NCI-H1092 treated with DMSO at 0.1 percent for 48 hours (cell line): ENCODE measurements around the gene KIF26A.
A peak's percentile ranks its signal among the peaks of the same experiment; 100 is the strongest.

Source experiments
- DNase-seq: peaks from one replicate; lab custom pipeline; 2025; lab: John Stamatoyannopoulos, UW

The KIF26A gene

DNA sequence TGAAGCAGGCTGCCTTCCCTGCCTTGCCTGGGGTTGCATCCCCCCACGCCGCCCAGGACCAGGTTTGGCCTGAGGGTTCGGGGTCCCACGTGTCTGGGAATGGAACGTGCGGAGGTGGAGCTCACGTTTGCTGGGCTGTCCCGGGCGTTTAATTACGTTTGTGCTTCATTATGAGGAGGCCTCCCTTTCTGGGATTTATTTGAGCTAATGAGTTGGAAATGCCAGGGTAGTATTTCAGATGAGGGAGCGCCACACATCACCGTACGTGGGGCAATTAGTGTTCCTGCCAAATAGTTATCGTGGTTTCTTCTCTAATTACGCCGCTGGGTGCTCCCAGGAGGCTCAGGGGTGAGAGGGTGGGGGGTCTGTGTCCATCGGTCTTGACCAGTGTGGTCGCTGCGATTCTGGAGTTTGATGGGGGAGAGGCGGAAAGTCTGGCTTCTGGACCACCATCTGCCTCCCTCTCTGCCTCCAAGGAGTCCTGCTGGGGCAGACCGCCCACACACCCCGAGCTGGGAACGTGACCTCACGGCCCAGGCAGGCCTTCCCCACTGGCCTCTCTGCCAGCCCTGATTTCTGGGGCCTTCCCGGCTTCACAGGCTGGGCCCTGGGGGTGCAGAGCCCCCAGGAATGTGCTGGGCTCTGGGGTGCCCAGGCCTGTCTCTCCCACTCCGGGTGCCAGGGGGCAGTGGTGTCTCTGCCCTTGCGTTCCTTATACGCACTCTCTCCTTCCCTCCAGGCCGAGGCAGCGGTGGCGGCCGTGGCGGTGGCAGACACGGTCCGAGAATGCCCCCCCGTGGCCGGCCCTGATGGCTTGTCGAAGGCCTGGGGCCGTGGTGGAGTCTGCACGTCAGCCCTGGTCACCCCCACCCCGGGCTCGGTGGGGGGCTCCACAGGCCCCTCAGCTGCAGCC lies 18.9 kb downstream of the KIF26A start:
- no peak for DNase-seq

DNA sequence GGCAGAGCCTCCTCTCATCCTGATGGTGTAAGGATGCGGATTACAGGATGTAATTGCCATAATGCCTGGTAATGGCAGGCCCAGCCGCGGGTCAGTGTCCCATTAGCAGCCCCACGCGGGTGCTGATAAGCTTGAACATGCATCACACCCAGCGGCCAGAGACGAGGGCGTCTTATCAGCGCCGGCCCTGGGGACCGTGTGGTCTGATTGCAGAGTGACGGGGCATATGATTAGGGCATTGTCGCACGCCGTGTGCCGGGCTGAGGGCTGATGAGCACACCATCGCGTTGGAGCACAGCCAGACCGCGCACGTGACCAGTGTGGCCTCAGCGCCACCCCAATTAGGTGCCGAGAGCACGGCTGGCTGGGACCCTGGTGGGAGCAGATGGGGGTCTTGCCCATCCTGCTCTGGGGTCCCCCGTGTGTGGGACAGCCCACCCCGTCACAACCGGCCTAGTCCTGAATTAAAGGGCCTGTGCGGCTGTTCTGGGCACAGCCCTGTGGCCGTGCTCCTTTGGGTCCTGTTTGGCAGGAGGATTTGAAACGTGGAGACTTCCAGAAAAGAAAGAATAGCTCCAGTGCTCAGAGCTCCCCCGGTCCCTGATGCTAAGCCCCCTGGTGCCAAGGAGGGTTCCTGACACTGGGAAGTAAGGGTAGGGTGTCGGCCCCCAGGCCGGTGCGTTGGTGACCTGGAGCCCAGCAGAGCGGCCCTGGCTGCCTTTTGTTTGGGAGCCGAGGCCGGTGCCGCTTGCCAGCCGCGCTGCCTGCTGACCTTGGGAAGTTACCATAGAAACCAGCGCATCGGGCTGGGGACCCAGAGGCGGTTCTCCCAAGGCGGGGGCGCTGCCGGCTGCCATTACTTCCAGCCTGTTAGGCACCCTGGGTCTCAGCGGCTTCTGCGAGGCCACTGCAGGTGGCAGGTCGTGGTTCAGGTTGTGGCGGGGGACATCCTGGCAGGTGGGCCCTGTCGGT lies 20.7 kb downstream of the KIF26A start:
- no peak for DNase-seq

DNA sequence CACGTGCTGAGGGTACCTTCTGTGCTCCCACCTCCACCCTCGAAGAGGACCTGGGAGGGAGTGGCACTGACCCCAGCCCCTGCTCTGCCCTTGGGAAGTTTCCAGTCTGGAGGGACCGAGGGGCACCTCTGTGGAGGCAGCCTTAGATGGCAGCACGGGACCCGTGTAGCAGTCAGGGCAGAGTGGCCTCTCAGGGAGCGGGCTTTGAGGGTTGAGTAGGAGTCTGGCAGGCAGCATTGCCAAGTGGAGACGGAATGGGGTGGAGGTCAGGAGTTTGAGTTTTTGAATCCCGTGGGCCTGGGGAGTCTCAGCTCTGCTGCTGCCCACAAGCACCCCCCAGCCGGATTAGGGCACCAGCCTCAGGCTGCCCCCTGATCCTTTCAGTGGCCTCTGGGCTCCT lies 21.6 kb downstream of the KIF26A start:
- DNase-seq, result no peak

DNA sequence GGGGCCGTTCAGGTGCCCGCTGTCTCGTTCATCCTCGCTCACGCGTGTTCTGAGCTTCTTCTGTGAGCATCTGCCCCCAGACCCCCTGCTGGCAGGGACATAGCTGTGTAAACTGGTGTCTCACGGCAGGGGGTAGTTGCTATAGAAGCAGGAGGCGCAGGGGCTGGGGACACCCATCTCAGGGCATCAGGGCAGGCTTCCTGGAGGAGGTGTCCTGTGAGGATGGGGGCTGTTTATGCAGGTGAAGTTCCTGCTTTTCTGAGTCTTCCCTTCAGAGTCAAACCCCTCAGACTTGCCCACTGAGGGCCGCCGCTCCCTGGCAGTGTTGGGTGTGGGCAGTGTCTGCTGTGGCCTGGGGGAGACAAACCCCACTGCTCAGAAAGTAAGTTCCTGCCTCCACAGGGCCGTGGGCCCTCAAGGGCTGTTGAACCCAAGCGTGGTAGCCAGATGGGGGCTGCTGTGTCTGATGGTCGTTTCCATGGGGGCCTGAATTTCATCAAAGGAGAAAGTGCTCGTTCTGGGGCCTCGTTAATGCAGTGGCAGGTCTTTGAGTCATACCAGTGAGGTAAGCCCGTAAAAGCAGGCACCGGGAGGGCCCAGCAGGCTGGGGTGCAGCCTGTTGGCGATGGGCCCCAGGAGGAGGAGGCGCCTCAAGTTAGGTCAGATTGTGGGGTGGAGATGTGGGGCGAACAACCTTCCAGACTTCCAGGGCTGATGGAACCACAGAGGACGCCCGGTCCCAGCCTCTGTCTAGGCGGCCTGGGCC lies 23.4 kb downstream of the KIF26A start:
- peak; percentile 6 for DNase-seq

DNA sequence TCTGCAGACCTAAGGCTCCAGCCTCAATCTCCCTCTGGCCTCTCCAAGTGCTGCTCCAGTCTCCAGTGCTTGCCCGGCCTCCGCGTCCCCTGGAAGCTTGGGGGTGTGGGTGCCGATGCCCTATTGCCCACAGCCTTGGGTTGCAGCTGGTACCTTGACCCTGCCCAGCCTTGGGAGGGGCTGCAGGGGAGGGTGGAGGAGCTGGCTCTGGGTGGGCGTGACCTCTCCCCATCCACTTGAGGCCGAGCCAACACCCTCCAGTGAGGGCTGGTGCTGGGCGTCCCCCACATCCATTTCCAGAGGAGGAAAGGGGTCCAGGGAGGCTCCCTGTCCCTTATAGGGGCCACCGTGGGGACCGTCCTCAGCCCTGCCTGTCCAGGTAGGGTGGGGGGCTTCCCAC lies 24.1 kb downstream of the KIF26A start:
- no peak for DNase-seq

DNA sequence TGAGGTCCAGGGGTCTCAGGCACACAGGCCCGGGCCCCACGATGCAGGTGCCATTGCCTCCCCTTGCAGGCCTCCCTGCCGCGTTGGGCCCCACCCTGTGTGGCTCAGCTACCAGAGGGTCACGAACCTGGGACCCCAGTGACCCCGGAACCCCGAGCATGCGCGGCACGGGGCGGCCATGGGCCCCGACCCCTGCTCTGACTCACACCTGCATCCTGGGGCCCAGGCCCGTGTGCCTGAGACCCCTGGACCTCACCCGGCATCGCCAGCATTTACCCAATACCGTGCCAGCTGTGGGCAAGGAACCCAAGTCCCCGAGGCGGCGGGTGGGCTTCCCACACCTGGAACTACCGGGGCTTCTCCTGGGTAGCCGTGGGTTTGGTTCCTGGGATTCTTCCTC lies 25.2 kb downstream of the KIF26A start:
- no peak for DNase-seq

DNA sequence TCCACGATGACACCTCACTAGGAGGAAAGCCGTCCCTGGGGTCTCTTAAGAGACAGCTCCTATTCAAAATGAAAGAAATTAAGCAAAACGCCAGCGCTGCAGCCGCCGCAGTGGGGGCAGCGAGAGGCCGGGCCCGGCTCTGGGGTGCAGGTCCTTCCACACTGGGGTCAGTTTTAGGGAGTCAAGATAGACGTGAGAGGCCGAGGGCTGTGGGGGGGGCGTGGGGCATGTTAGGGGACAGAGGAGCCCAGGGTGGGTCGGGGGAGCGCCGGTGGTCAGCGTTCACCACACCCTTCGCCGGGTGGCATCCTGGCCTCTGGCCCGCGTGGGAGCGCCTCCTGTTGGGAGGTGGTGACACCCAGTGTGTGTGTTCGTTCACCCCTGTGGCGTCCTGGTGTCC lies 25.7 kb downstream of the KIF26A start:
- DNase-seq, result no peak

DNA sequence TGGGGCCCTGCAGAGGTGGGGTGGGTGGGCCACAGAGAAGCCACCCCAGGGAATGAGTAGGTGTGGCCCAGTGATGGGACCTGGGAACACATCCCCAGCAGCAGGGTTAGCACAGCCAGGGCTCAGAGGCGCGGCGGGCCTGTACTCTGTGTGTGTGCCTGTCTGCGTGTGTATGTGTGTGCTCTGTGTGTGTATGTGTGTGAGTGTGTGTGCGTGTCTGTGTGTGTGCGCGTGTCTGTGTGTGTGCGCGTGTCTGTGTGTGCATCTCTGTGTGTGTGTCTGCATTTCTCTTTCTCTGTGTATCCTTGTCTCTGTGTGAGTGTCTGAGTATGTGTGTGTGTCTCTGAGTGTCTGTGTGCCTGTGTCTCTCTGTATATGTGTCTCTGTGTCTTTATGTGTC lies 26.1 kb downstream of the KIF26A start:
- no peak for DNase-seq

DNA sequence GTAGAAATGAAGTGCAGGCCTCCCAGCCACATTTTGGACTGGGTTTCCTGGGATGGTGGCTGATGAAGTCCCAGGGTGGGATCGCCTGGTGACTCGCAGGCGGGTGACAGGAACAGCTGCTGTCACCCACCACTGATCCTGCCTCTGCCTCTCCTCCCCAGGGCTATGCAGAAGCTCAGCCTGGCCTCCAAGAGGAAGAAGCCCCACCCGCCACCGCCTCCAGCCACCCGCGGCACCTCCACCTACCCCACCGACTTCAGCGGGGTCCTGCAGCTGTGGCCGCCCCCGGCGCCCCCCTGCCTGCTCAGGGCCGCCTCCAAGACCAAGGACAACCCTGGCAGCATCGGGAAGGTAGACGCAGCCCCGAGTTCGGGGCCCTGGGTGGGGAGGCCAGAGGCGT lies 28.3 kb downstream of the KIF26A start:
- DNase-seq, result no peak

DNA sequence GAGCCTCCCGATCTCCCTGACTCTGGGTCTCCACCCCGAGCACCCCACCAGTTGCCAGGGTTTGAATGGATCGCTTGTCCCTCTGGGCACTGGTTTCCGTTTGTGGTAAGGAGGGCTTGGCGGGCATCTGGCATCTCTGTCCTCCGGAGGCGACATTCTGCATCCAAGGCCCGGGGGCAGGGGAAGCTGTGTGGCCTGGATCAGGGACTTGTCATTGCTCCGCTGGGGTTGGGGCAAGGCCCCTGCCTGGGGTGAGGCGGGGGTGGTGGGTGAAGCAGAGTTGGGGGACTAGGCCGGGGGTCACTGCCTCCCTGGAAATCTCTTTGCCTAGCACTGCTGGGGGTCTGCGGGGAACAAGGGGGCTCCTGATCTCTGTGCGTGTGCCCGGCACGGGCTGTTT lies 30.2 kb downstream of the KIF26A start:
- no peak for DNase-seq

DNA sequence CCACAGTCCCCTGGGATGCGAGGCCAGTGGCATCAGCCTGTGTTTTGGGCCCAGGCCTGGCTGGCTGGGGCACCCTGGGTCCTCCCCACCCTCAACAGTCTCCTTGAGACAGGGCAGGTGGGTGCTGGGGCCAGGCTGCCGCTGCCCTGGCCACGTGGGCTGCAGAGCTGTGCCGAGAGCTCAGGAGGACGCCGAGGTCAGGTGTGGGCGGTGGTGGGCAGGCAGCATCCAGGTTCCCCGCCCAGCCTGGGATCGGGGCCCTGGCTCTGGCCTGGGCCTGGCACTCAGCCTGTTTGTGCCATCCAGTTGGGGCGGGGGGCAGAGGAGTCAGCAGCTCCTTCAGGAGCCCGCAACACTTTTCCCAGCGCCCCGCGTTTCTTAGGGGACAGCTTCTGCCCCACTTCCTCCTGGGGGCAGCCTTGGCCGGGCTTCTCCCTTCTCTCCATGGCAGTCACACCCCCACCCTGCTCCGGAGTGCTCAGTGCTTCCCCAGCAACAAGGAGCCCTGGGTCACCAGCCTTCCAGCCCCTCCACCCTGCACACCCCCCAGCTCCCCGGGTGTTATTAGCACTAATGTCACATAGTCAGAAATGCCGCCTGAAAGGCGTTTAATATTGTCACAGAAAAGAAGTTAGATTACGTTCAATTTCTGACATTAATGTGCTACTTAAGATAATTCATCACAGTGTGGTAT lies 30.8 kb downstream of the KIF26A start:
- DNase-seq, result no peak

DNA sequence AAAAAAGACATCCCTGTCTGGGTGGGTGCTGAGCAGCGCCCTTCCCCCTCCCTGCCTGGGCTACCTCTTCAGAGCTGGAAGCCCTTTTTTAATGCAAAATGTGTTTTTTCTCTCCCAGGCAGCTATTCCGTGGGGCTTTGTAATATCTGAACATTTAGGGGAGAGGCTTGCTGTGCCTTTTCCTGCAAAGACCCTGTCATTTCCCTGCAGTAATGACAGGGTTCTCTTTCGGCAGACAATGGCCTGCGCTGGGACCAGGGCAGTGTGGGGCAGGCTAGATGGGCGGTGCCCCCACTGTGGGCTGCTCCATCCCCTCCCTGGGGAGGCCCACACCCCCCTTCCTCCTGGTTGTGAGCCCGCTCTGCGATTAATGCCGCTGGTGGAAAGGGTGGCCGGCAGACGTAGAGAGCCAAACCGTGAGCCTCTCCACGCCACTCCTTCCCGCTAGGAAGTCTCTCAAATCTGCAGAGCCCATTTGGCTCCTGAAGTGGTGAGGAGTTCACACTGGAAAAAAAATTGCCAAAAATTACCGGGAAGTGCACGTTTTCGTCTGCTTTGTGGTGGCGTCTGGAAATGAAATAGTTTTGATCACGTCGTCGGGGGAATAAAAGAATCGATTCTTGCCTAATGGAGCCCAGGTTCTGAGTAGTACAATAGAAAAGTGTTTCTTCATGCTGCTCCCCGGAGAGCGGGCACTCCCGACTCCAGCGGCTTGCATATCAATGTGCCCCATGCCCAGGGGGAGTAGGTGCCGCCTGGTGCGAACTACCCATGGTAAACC lies 31.5 kb downstream of the KIF26A start:
- no peak for DNase-seq

DNA sequence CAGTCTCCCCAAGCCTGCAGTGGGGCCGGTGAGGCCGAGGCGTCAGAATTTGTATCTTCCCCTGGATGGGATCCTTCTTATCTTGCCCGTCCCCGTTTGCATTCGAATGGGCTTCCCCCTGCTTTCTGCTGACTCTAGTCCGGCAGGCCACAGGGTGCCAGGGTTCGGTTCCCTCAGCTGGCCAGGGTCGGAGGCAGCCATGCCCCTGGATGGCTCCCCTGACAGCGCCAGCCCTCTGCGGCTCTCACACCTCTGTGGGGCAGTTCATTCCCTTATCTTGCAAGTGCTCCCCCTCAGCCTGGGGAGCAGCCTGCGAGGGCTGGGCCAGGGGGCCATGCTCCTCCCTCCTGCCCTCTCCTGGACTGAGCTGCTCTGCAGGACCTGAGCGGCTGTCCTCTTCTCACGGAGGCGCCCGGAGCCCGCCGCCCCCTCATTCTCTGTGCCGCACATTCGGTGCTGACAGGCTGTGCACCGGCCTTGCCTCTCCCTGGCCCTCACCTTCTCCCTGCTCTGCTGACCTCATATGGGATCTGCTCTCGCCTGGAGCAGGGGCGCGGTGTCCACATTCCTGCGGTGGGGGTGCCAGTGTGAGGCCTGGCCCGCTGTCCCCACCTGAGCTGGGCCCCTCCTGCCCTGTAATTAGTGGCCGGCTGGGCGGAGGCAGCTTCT lies 32.8 kb downstream of the KIF26A start:
- DNase-seq, result no peak

DNA sequence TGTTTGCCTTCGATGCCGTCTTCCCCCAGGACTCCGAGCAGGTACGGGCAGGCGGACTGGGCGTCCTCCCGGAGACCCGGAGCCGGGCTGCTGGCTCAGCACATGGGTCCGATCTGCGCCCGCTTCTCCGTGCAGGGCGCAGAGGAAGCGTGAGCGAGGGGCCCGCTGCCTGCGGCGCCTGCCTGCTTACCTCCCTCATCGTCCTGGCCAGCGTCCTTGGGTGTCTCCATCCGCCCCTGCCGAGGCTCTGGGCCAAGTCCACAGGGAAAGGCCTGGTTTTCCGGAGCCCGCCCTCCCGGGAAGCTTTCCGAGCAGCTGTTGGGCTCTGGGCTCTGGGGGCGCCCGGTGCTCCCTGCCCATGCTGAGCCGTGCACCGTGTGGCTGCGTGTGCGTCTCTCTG lies 33.5 kb downstream of the KIF26A start:
- no peak for DNase-seq

DNA sequence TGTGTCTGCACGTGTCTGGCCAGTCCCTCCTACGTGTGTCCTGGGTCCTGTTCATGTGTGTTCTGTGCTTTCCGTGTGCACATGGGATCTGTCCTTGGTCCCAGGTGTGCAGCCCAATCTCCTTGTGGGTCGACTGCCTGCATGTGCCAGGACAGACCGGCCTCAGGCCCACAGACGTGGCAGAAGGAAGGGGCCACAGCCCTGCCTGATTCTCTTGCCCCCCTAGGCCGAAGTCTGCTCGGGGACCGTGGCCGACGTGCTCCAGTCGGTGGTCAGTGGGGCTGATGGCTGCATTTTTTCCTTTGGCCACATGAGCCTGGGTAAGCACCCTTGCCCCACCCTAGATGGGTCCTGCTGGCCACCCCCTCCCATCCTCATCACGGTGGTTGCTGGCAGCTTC lies 34.0 kb downstream of the KIF26A start:
- no peak for DNase-seq

DNA sequence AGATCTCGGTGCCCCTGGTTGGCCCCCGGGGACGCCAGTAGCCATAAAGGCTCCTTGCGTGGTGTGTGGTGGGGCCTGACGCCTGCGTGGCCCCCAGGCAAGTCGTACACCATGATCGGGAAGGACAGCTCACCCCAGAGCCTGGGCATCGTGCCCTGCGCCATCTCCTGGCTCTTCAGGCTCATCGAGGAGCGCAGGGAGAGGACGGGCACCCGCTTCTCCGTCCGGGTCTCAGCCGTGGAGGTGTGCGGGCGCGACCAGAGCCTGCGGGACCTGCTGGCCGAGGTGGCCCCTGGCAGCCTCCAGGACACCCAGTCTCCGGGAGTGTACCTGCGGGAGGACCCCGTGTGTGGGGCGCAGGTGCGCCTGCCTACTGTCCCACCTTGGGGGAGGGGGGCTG lies 34.5 kb downstream of the KIF26A start:
- DNase-seq, result no peak

DNA sequence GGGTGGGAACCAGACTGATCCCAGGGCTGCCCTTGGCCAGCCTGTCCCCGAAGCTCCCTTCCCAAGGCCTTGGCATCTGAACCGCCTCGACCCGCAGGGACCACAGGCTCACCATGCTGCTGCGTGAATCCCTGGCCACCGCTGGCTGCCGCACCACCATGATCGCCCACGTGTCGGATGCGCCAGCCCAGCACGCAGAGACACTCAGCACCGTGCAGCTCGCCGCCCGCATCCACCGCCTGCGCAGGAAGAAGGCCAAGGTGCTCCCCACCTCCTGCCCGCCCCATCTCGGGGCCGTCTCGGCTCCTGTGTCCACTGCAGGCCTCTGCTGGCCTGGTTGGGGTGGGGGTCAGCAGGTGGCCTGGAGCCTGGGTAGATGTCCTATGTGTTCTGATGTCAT lies 35.7 kb downstream of the KIF26A start:
- DNase-seq, result no peak

DNA sequence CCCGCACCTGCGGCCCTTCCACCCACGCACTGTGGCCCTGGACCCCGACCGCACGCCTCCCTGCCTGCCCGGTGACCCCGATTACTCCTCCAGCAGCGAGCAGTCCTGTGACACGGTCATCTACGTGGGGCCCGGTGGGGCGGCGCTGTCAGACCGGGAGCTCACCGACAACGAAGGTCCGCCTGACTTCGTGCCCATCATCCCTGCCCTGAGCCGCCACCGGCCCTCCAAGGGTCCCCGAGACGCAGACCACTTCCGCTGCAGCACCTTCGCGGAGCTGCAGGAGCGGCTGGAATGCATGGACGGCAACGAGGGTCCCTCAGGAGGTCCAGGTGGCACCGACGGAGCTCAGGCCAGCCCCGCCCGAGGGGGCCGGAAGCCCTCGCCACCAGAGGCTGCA lies 36.7 kb downstream of the KIF26A start:
- no peak for DNase-seq

DNA sequence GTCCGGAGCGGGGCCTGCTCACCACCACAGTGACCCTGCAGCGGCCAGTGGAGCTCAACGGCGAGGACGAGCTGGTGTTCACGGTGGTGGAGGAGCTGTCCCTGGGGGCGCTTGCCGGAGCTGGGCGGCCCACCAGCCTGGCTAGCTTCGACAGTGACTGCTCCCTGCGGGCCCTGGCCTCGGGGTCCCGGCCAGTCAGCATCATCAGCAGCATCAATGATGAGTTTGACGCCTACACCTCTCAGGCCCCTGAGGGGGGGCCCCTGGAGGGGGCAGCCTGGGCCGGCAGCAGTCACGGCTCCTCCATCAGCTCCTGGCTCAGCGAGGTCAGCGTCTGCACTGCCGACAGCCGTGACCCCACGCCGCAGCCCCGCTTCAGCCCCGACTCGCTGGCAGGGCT lies 37.4 kb downstream of the KIF26A start:
- DNase-seq, result no peak

DNA sequence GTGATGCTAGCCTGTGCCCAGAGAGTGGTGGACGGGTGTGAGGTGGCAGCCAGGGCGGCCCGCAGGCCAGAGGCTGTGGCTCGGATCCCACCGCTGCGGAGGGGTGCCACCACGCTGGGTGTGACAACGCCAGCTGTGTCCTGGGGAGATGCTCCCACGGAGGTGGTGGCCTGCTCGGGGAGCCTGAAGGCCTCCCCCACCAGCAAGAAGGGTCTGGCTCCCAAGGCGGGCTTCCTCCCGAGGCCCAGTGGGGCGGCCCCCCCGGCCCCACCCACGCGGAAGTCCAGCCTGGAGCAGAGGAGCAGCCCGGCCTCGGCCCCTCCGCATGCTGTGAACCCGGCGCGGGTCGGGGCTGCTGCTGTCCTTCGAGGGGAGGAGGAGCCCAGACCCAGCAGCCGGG lies 38.2 kb downstream of the KIF26A start:
- DNase-seq, result no peak
